ACHN (cell line): ENCODE measurements around the gene IGFLR1.
"Not testable (repeated sequence)": the region's sequence is repeated elsewhere in the genome, so short reads cannot be mapped to it uniquely, and the experiment has no call there.

ENCODE experiments used
- DNase-seq: peaks from one replicate; pipeline ENCODE4 v3.0.0-alpha.2; 2015
- in situ Hi-C: cut with HindIII; loops from 2 replicates; pipeline ENCODE4 v1.10.0; 2017; ENCODE audit warnings: low sequenced_read_pairs, low pct_ligation_motif_present, low pct_unique_long_range_greater_than_20kb

IGFLR1 gene

DNA sequence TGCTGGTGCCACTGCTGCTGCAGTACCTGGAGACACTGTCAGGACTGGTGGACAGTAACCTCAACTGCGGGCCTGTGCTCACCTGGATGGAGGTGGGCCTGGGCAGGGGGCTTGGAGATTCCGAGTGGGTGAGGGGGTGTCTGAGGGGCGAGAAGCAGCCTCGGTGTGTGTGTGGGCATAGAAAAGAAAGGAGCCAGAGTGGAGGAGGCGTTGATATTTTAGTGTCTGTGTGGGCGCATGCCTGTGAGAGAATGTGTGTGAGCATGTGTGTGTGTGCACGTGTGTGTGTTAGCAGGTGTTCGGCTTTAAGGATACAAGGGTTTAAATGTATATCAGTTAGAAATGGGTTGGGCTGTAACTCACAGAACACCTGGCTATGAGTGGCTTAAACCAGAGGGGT is 36.8 kb upstream of the IGFLR1 start:
- in situ Hi-C loops, result no loop called here
- no peak for DNase-seq

DNA sequence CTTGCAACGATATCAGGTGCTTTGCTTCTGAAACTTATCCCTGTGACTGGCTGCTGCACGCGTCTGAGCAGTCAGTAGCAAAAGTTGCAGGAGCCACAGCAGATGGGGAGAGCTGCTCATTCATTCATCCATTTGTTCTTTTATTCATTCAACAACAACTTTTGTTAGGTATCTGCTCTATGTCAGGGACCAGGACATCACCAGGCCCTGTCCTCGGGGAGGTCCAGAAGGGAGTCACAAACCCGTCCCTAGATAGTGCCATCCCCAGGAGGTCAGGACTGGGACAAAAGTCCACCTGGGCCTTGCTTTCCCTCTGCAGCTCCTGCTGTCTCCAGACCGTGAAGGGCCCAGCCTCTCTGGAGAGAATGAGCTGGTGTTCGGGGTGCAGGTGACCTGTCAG is 35.7 kb upstream of the IGFLR1 start:
- in situ Hi-C loops, result no loop called here
- DNase-seq, result no peak

DNA sequence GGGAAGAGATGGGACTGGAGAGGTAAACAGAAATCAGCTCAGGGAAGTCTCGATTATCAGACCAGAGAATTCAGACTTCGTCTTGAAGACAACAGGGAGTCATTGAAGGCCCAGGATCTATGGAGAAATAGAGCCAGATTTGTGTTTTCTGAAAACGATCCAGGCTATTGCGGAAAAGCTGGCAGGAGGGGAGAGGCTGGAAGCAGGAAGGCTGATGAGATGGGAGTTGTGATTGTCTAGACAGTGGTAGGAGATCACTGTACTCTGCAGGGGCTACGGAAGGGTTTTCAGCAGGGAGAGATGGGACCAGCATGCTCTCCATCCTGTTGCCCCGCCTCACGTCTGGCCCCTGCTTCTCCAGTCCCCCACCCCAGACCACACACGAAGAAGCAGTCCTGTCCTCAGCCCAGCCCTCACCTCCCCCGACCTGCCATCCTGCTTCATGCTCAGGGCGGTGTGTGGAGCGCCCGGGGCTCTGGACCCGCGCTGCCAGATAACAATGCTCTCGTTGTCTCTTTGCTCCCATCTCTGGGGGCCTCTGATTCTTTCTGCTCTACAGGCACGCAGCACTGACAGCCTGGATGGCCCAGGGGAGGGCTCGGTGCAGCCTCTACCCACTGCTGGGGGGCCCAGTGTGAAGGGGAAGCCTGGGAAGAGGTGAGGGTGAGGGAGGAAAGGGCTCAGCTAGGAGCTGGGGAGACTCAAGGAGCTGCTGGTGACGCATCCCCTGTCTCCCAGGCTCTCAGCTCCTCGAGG is 35.0 kb upstream of the IGFLR1 start:
- no peak for DNase-seq
- in situ Hi-C loops, result no loop called here

DNA sequence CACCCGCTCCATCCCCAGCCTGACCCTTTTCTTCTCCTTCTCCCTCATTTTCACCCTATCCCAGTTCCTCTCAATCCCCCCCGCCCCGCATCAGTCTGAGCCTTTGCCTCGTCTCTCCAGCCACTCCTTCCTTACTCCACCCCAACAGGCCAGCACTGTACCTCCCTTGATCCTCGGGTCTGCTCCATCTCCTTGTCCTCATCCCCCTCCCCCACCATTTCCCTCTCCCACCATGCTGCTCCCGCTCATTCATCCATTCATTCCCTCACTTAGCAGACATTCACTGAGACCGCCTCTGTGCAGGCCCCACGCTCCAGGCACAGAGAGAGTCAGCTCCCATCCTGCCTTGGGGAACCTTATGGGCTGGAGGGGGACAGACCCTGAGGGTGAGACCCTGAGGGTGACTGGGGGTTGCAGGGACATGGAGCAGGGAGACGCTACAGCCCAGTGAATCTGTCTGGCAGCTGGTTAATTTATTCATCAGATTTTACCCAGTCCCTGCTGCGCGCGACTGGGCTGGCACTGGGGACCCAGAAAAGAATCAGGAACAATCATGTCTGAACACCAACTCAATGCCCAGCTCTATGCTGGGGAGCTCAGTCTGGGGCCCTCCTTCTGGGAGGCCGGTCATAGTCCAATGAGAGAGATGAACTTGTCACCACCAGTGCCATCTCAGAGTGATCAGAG is 34.0 kb upstream of the IGFLR1 start:
- no peak for DNase-seq
- in situ Hi-C loops, result no loop called here

DNA sequence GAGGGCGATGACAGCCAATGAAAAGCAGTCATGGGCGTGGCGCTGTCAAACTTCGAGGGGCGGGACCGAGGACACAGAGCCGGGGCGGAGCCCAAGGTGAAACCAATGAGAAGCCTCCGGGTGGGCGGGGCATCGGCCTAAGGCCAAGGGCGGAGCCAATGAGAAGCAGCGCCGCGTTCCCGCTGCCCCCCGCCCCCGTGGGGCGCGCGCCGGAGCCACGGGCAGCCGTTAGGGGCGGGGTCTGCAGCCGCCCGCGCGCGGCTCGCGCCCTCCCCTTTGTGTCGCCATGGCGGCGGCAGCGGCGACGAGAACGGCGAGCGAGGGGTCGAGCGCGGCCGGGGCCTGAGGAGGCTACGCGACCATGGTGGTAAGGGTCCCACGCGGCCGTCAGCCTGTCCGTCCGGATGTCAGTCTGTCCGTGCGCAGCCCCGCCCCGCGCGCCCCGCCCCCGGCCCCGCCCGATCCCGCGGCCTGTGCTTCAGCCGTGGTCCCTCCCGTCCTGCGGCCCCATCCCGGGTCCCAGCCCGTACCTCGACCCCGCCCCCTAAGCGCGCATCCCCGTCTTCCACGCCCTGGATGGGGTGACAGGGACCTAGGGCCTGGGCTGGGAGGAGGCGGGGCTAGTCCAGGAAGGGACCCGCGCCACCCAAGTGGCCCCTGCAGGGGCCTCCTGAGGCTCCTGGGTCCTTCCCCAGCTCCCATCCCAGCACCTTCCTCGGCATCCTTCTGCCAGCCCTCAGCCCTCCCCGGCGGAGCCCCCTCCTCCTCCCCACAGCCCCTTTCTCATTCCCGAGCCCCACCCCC is 33.2 kb upstream of the IGFLR1 start, which contains the start of gene ARHGAP33:
ARHGAP33 (plus strand) TSS at position 267 of the 804 bp plus-strand sequence; CDS start at position 362, 95 bp downstream.
- peak; percentile 97 for DNase-seq
- in situ Hi-C loops, result no loop called here

DNA sequence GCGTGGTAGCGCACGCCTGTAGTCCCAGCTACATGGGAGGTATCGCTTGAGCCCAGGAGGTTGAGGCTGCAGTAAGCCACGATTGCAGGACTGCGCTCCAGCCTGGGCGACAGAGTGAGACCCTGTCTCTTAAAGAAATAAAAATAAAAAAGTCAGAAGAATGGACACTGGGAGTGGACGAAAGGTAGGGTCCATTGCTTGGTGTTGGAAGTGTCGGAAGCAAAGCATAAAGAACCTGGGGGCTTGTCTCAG is 32.7 kb upstream of the IGFLR1 start:
- in situ Hi-C loops, result no loop called here
- no peak for DNase-seq

DNA sequence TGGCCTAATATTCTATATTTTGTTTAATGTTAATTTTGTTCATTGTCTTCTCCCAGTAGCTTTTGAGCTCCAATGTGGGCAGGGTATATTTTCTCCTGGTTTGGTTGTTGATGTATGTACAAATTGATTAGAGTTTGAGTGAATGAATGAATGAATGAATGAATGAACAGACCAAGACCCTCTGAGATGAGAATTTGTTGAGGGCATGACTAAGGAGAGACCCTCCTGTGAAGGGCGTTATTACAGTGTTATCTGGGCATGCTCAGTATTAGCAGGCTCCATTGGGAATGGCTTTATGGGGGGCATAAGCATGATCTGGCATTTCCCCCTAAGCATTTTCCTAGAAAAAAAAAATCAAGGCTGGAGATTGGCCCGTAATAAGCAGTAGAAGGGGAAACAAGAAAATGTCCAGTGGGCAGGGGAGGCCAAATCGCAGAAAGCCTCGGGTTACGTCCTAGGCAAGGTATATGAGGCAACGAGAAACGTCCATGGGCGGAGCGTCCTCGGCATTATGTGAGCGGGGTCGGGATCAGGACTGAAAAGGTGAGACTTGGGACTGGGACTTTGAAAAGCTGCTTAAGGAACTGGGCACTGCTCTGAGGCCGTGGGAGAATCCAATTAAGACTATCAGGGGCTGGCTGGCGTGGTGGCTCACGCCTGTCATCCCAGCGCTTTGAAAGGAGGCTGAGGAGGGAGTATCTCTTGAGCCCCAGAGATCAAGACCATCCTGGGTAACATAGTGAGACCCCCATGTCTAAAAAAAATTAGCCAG is 32.2 kb upstream of the IGFLR1 start:
- in situ Hi-C loops, result no loop called here
- no peak for DNase-seq

DNA sequence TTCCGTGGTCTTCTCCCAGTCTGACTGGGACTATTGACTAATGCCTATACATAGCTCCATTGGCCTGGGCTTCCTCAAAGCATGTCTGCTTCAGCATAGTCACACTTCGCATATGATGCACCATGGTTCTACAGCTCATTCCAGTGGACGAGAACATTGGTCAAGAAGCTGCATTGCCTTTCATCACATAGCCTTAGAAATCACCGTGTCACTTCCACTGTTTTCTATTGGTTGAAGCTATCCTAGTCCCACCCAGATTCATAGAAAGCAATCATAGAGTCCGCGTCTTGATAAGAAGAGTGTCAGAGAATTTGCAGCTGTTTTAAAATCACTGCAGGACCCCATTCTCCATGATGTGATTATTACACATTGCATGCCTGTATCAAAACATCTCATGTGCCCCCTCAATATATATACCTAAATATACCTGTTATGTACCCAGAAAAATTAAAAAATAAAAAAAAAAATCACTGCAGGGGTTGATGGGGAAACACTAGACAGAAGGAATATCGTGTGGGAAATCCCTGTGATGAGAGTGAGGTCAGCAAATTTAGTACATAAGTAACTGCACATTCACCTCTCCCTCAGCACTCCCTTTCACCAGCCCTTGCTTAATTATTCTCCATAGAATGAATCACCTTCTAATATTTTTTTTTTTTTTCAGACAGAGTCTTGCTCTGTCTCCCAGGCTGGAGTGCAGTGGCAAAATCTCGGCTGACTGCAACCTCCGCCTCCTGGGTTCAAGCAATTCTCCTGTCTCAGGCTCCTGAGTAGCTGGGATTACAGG is 31.0 kb upstream of the IGFLR1 start:
- in situ Hi-C loops, result no loop called here
- DNase-seq, result peak; percentile 79

DNA sequence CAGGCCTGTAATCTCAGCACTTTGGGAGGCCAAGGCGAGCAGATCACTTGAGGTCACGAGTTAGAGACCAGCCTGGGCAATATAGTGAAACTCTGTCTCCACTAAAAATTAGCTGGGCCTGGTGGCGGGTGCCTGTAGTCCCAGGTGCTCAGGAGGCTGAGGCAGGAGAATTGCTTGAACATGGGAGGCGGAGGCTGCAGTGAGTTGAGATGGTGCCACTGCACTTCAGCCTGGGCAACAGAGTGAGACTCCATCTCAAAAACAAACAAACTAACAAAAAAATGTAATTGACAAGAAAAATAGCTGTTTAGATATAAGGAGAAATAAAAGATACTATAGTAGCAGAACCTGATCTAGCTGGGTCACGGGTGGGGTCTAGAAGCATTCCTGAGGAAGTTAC is 30.1 kb upstream of the IGFLR1 start:
- in situ Hi-C loops, DNase-seq: not testable (repeated sequence)

DNA sequence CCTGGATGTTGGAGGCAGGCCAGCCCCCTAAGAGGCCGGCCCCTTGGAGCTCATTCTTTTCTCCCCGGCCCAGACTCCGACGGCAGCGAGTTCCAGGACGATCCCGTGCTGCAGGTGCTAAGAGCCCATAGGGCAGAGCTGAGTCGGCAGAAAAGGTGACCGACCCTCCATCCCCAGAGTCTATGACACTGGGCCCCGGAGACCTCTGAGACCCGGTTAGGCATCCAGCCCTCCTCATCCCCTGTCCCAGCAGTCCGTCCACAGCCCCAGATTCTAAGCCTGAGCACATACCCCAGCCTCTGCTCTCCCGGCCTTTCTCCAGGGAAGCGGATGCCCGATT is 25.8 kb upstream of the IGFLR1 start:
- in situ Hi-C loops, result no loop called here
- DNase-seq, result no peak

DNA sequence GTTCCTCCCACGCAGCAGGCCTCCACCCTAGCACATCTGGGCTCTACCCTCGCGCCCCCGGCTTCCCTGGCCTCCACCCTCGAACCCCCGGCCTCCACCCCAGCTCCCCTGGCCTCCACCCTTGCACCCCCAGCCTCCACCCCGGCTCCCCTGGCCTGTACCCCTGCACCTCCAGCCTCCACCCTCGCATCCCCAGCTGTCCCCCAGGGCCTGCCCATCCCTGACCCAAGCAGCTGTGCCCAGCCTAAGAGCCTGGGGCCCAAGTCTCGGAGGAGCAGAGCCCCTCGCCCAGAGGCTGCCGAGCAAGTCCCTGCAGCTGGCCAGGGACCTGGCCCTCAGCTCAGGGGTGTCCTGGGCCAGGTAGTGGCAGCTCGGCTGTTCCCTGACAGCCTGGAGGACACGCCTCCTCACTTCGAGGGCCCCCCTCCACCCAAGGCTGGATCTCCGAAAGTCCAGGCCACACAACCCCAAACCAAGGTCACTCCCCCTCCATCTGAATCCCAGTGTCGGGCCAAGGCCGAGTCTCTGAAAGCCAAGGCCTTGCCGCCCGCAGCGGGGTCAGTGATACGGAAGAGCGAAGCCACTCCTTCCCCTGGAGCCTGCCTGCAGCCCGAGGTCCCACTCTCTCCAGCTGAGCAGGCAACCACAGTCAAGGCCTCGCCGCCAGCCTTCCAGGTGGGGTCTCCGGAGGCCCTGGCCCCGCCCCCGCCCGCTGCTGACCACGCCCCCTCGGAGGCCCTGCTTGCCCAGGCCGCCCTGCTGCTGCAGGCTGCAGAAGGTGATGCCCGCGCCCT is 25.2 kb upstream of the IGFLR1 start:
- DNase-seq, result peak; percentile 27
- in situ Hi-C loops, result no loop called here

DNA sequence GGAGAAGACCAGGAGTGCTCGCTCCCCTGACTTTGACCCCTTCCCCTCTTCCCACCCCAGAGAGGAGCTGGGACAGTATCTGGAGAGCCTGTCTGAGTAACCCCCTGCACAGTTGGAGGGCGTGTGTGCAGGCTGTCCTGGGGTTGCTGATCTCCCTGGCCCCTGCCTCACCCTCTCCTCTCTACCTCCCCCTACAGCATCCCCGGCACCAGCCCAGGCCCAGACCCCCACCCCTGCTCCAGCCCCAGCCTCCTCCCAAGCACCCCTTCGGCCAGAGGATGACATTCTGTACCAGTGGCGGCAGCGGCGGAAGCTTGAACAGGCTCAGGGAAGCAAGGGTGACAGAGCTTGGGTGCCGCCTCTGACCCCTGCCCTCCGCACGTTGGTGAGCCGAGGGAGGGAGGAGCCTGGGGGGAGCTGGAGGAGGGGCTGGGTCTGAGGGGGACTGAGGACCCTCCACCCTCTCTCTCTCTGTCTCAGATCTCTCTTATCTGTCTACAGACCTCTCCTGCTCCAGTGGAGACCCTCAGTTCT is 24.4 kb upstream of the IGFLR1 start:
- no peak for DNase-seq
- in situ Hi-C loops, result no loop called here

DNA sequence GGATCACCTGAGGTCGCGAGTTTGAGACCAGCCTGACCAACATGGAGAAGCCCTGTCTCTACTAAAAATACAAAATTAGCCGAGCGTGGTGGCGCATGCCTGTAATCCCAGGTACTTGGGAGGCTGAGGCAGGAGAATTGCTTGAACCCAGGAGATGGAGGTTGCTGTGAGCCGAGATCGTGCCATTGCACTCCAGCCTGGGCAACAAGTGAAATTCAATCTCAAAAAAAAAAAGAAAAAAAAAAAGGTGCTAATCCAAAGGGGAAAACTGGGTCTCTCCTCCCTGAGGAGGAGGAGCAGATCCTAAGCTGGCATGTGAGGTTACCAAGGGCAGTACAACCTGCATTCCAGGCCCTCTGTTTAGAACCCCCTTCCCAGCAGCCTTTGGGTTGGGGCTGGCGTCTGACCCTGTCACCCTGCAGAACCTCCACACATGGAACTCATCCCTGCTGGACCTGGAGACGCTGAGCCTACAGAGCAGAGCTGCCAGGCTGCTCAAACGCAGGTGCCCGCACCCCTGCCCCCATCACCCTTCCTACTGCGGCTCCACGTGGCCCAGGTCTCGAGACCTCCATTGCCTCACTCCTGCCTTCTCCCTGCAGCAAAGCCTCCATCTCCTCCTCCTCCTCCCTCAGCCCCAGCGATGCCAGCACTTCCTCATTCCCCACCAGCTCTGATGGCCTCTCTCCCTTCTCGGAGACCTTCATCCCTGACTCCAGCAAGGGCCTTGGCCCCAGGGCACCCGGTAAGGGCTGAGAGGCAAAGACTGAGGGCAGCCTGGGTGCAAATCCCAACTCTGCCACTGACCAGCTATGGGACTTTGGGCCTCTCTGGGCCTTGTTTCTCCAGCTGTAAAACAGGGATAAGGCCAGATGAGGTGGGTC is 22.4 kb upstream of the IGFLR1 start:
- in situ Hi-C loops, result no loop called here
- no peak for DNase-seq

DNA sequence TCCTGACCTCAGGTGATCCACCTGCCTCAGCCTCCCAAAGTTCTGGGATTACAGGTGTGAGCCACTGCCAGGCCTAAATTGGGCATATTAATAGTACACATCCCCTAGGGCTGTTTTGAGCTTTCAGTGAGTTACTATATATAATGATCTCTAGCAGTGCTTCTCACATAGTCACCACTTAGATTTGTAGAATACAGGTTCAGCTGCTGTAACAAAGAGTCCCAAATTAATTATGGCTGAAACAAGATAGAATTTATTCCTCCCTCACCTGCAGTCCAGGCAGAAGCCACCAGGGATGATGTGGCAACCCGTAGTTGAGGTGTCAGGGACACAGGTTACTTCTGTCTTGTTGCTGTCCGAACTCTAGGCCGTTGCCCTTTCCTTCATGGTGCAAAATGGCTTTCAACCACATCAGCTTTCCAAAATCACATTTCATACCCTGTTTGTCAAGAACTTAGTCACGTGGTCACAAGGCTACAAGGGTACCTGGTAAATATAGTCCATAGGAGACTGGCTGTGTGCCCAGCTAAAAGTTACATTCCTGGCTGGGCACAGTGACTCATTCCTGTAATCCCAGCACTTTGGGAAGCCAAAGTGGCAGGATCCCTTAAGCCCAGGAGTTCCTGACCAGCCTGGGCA is 18.6 kb upstream of the IGFLR1 start:
- DNase-seq, result no peak
- in situ Hi-C loops, result no loop called here

DNA sequence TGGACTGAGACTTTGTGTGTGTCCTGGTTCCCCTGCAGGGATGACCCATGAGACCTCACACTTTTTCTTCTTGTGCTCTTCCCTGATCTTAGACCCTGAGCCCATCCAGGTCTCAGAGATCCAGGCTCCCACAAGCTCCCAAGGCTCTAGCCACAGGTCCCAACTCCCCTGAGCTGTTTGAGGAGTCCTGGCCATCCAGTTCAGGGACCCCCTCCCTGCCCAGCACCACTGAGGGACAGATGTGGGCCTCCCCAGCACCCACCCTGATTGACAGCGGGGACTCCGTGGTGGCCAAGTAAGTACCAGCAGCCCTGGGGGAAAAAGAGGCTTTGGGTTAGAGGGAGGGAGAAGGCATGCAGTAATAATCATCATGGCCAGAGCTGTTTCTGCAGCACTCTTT is 17.4 kb upstream of the IGFLR1 start:
- in situ Hi-C loops, result no loop called here
- DNase-seq, result no peak
